Left cardiac atrium (tissue), 4 donors: Measurements from ENCODE around the gene LMOD3. TPM values are rescaled to one million over a fixed set of nuclear protein-coding genes. Genes with fewer than 3 reads are reported as not detected.

Experiments used
- ATAC-seq, 2 donors: fragments of 200-7000 bp; cut with Tn5 transposase; one replicate each; pipeline ENCODE4 v1.9.1; 2020; ENCODE audit warnings: mild to moderate bottlenecking in 2 of 2, moderate library complexity in 2 of 2
- DNase-seq: peaks from one replicate; pipeline ENCODE4 v3.0.0-alpha.2; 2020
- intact Hi-C, 2 donors: fragments of 100-400 bp; cut with DNase I; formaldehyde crosslinking; loops; one replicate each; pipeline versions ENCODE4 v1.14.1 to v1.15.1; 2022 to 2023
- total RNA-seq, 2 donors: library from RNA; stranded (reverse); fragmentation: NEBNext Ultra II Directional; extraction: Animal tissue kit (Norgen Biotek cat#: 25700); gene quantifications; one replicate each; pipeline ENCODE4 v1.2.1, GENCODE V29; 2021
- donor health status: DM: no; HTN: yes; CAD: no.
- donor health status: DM: no; HTN: yes; CAD: no; lungs with severe emphysema.
- donor health status: DM: yes; HTN: yes; CAD: no.
- donor health status: Dilated cardiomyopathy.

Gene LMOD3
- total RNA-seq, 2 donors from 2014 or later: 49.2 to 52.8 TPM

- intact Hi-C loops: no loop called here
- ATAC-seq (no peak), DNase-seq (no peak)
Observed at GRCh38 chr3:69129531-69129930, 7.1 kb upstream of the LMOD3 start.

GRCh38 chr3:69128509-69128908 is 6.1 kb upstream of the LMOD3 start:
- intact Hi-C loops: no loop called here
- DNase-seq (no peak), ATAC-seq (no peak)

- DNase-seq: no peak
- ATAC-seq: no peak
- intact Hi-C loops: no loop called here
Observed at GRCh38 chr3:69126999-69127398, 4.6 kb upstream of the LMOD3 start.

GRCh38 chr3:69126216-69126615 is 3.8 kb upstream of the LMOD3 start:
- ATAC-seq: no peak
- intact Hi-C loops: no loop called here
- DNase-seq: no peak

GRCh38 chr3:69121950-69122349 is 445 bp downstream of the LMOD3 start:
- DNase-seq (no peak), ATAC-seq (peak in 1 of 2 donors; percentile 34)
- intact Hi-C loops: loop anchor here in 1 of 2 donors (5.0 kb wide), 1 partner anchor 35 kb away; no protein-coding TSS in a partner anchor

GRCh38 chr3:69121513-69121912 is 882 bp downstream of the LMOD3 start:
- DNase-seq: no peak
- ATAC-seq: peak; percentile 43 to 48
- intact Hi-C loops: loop anchor here in 1 of 2 donors (5.0 kb wide), 1 partner anchor 34 kb away; no protein-coding TSS in a partner anchor

- intact Hi-C loops: loop anchor here in 1 of 2 donors (5.0 kb wide), 1 partner anchor 34 kb away; no protein-coding TSS in a partner anchor
- DNase-seq: peak; percentile 64
- peak; percentile 64 to 69 for ATAC-seq
Observed at GRCh38 chr3:69120879-69121464, 1.4 kb downstream of the LMOD3 start.

GRCh38 chr3:69119681-69120080 is 2.7 kb downstream of the LMOD3 start:
- intact Hi-C loops: loop anchor here in 1 of 2 donors (5.0 kb wide), 1 partner anchor 32 kb away; no protein-coding TSS in a partner anchor
- no peak for ATAC-seq
- DNase-seq: no peak

GRCh38 chr3:69119138-69119537 is 3.3 kb downstream of the LMOD3 start:
- DNase-seq: no peak
- intact Hi-C loops: no loop called here
- ATAC-seq: no peak

GRCh38 chr3:69118555-69118954 is 3.8 kb downstream of the LMOD3 start:
- ATAC-seq: no peak
- DNase-seq: no peak
- intact Hi-C loops: no loop called here

GRCh38 chr3:69116897-69117296 is 5.5 kb downstream of the LMOD3 start:
- intact Hi-C loops: no loop called here
- ATAC-seq: no peak
- DNase-seq: no peak

- intact Hi-C loops: no loop called here
- DNase-seq (no peak), ATAC-seq (no peak)
Observed at GRCh38 chr3:69116162-69116561, 6.2 kb downstream of the LMOD3 start.

- intact Hi-C loops: no loop called here
- ATAC-seq (peak; percentile 29 to 56), DNase-seq (no peak)
Observed at GRCh38 chr3:69115731-69116130, 6.7 kb downstream of the LMOD3 start.

GRCh38 chr3:69113536-69113935 is 8.9 kb downstream of the LMOD3 start:
- intact Hi-C loops: no loop called here
- ATAC-seq: peak; percentile 59 to 63

GRCh38 chr3:69110941-69111546 is 11.4 kb downstream of the LMOD3 start:
- DNase-seq (no peak), ATAC-seq (no peak)
- intact Hi-C loops: no loop called here

More at GRCh38 chr3:69113536-69113935, 8.9 kb downstream of the LMOD3 start:
- no peak for DNase-seq

GRCh38 chr3:69108811-69109210 is 13.6 kb downstream of the LMOD3 start:
- ATAC-seq (no peak), DNase-seq (no peak)
- intact Hi-C loops: no loop called here

GRCh38 chr3:69107841-69108240 is 14.6 kb downstream of the LMOD3 start:
- intact Hi-C loops: no loop called here
- DNase-seq (no peak), ATAC-seq (no peak)

- DNase-seq (no peak), ATAC-seq (no peak)
- intact Hi-C loops: no loop called here
Observed at GRCh38 chr3:69105320-69105719, 17.1 kb downstream of the LMOD3 start.

GRCh38 chr3:69104586-69104985 is 17.8 kb downstream of the LMOD3 start:
- DNase-seq (no peak), ATAC-seq (no peak)
- intact Hi-C loops: no loop called here

GRCh38 chr3:69103123-69103522 is 19.3 kb downstream of the LMOD3 start:
- intact Hi-C loops: no loop called here
- ATAC-seq (no peak), DNase-seq (no peak)

GRCh38 chr3:69102384-69102783 is 20.0 kb downstream of the LMOD3 start:
- intact Hi-C loops: no loop called here

More at GRCh38 chr3:69102384-69102783, 20.0 kb downstream of the LMOD3 start:
- DNase-seq (no peak), ATAC-seq (no peak)
